CD8-positive, alpha-beta memory T cell (primary cell): ENCODE measurements around the gene MADCAM1. TPM values are rescaled to one million over a fixed set of nuclear protein-coding genes. Genes with fewer than 3 reads are reported as not detected.

Experiments used
- CTCF ChIA-PET: fragments of 350-600 bp; sonication (Branson Sonifier 250); formaldehyde crosslinking; loops from one replicate; lab custom pipeline; 2021; ENCODE audit warnings: antibody characterized with exemption; lab: Charles Lee
- POLR2A ChIA-PET: fragments of 350-600 bp; sonication (Branson Sonifier 250); formaldehyde crosslinking; loops from one replicate; lab custom pipeline; 2021; ENCODE audit warnings: antibody characterized with exemption; lab: Charles Lee
- DNase-seq, 5 donors: peaks; one replicate each; pipeline versions ENCODE4 v3.0.0 to v3.0.0-alpha.2; 2020 to 2022; ENCODE audit warnings: mixed read lengths in 1 of 5
- H3K27ac ChIP-seq: one replicate; pipeline ENCODE4 v1.7.0; 2013; ENCODE audit warnings: low read depth, mild to moderate bottlenecking, low read length, moderate library complexity
- H3K27me3 ChIP-seq: 2 replicates; pipeline ENCODE4 v1.7.0; 2013; ENCODE audit warnings: low read length, mild to moderate bottlenecking; ENCODE audit not compliant: insufficient read depth, poor library complexity, severe bottlenecking
- H3K36me3 ChIP-seq: 2 replicates; pipeline ENCODE4 v1.7.0; 2013; ENCODE audit warnings: mild to moderate bottlenecking, low read length, moderate library complexity; ENCODE audit not compliant: insufficient read depth
- H3K4me1 ChIP-seq: 2 replicates; pipeline ENCODE4 v1.7.0; 2013; ENCODE audit warnings: mild to moderate bottlenecking, low read length, moderate library complexity; ENCODE audit not compliant: insufficient read depth
- H3K4me3 ChIP-seq: 2 replicates; pipeline ENCODE4 v1.7.0; 2013; ENCODE audit warnings: mild to moderate bottlenecking, low read length
- H3K9me3 ChIP-seq: 2 replicates; pipeline ENCODE4 v1.7.0; 2013; ENCODE audit warnings: mild to moderate bottlenecking, low read length
- H3K27ac Mint-ChIP-seq, 8 donors: one replicate each; pipeline ENCODE4 v1.8.0; 2020 to 2021; ENCODE audit warnings: mixed read lengths in 8 of 8, mild to moderate bottlenecking in 6 of 8, inconsistent platforms in 3 of 8, moderate library complexity in 3 of 8
- H3K27me3 Mint-ChIP-seq, 2 donors: one replicate each; pipeline ENCODE4 v1.8.0; 2020 to 2021; ENCODE audit warnings: mixed read lengths in 2 of 2, mild to moderate bottlenecking in 1 of 2, moderate library complexity in 1 of 2
- H3K36me3 Mint-ChIP-seq, 3 donors: one replicate each; pipeline ENCODE4 v1.8.0; 2020 to 2021; ENCODE audit warnings: mixed read lengths in 3 of 3, inconsistent platforms in 1 of 3, mild to moderate bottlenecking in 1 of 3
- H3K4me1 Mint-ChIP-seq, 3 donors: one replicate each; pipeline ENCODE4 v1.8.0; 2020 to 2021; ENCODE audit warnings: mixed read lengths in 3 of 3, inconsistent platforms in 1 of 3, mild to moderate bottlenecking in 1 of 3
- H3K4me3 Mint-ChIP-seq, 7 donors: one replicate each; pipeline ENCODE4 v1.8.0; 2020 to 2021; ENCODE audit warnings: mixed read lengths in 7 of 7, mild to moderate bottlenecking in 6 of 7, moderate library complexity in 4 of 7, inconsistent platforms in 2 of 7
- H3K9me3 Mint-ChIP-seq, 5 donors: one replicate each; pipeline ENCODE4 v1.8.0; 2020 to 2022; ENCODE audit warnings: mixed read lengths in 5 of 5, mild to moderate bottlenecking in 3 of 5, moderate library complexity in 2 of 5, inconsistent platforms in 1 of 5
- polyA plus RNA-seq: library from polyadenylated mRNA; unstranded; fragments of 300-500 nt; fragmentation: Illumina TruSeq; gene quantifications from one replicate; pipeline ENCODE4 v1.2.3, GENCODE V29; 2021
- total RNA-seq, 2 experiments: library from RNA; stranded (reverse); gene quantifications; one replicate each; pipeline ENCODE4 v1.2.3, GENCODE V29; 2021

The MADCAM1 gene
- total and polyA plus RNA-seq, 3 experiments from 2014 or later, result 0.12 to 0.44 (median 0.33) TPM

DNA sequence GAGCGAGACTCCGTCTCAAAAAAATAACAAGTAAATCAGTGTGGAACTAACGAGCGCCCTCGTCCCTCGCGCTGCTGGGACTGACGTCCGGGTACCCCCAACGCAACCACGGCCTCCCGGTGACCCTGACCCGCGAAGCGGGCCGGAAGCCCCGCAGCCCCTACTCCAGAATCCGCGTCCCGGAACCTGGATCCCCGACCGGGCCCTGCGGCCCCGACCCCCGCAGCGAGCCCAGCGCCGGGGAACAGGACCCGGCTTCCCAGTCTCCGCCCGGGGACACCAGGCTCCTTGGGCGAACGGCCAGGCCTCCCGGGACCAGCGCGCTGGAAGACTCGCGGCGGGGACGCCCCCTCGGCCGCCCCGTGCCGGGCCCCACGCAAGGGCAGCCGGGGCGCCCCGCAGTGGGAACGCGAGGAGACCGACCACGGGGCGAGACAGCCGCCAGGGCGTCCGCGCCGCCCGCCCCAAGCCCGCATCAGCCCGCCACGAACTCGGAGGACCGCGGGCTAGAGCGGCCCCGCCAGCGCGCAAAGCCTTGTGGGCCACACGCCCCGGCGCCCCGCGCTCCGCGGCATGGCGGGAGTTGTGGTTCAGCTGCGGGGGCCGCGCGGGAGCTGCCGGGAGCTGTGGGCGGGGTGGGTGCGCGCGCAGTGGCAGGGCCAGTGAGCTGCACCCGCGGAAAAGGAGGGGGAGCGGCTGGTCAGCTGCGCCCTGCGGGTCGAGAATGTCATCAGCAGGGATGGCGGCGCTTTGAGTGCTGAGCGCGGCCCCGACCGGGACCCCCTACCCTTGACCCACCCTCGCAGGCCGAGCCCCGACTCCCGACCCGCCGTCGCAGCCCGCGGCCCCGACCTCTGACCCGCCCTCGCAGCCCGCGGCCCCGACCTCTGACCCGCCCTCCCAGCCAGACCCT lies 7.5 kb upstream of the MADCAM1 start:
- Mint-ChIP-seq H3K36me3 (no peaks in the 10 kb centered on the region), H3K4me1 (peaks cover 0 to 15% (median 5%) of the 10 kb centered on the region in 3 donors), H3K9me3 (no peaks in the 10 kb centered on the region), H3K27me3 (peaks cover 6 to 15% of the 10 kb centered on the region in 2 donors), H3K4me3 (peak overlapping the region; percentile 75 to 89 (median 80)), H3K27ac (peak overlapping the region in 5 of 8 donors; percentile 39 to 90 (median 47))
- H3K4me1 ChIP-seq, result peaks cover 4% of the 10 kb centered on the region
- DNase-seq, result peak; percentile 81 to 91 (median 90)
- CTCF ChIA-PET, result interaction anchor here (0.8 to 4.6 kb wide), 4 partner anchors 9 to 22 kb away, joined by 4 to 25 read pairs (median 8); no protein-coding TSS in a partner anchor
- H3K4me3 ChIP-seq, result peak overlapping the region; percentile 68
- H3K27me3 ChIP-seq, result no peaks in the 10 kb centered on the region
- POLR2A ChIA-PET, result interaction anchor here (0.5 to 2.3 kb wide), 4 partner anchors 18 to 83 kb away, joined by 3 to 26 read pairs (median 3); partner anchors contain the start of gene TPGS1
- no peaks in the 10 kb centered on the region for H3K9me3 ChIP-seq
- H3K36me3 ChIP-seq, result no peaks in the 10 kb centered on the region
- H3K27ac ChIP-seq, result peak overlapping the region; percentile 83

DNA sequence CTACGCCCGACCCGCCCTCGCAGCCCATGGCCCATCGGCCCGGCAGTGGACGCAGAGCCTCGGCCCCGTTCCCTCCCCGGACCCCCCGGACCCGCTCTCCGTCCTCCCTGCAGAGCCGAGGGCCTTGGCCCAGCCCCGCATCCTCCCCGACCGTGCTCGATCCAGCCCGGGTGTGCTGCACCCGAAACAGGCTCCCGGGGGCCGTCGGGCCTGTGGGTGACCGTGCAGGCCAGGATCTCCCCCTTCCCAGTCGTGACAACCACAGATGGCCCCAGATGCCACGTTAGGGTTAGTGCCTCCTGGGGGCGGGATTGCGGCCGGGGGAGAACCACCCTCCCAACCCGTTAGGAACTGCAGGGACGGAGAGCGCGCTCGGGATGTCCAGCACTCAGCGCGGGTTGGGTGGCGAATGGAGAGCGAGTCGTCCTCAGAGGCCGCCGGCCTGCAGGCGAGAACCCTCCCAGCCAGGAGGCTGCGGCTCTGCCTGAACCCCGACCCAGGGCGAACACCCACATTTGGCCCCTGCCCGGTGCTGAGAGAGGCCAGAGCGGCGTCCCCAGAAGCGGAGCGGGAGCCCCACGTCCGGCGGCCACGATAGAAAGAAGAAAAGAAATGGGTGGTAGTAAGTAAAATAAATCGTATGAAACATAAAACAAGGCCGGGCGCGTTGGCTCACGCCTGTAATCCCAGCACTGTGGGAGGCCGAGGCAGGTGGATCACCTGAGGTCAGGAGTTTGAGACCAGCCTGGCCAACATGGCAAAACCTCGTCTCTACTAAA lies 6.7 kb upstream of the MADCAM1 start:
- Histone ChIP-seq H3K4me1 (peaks cover 4% of the 10 kb centered on the region), H3K27me3 (no peaks in the 10 kb centered on the region), H3K27ac (peak overlapping the region; percentile 16), H3K4me3 (peak overlapping the region; percentile 68), H3K36me3 (no peaks in the 10 kb centered on the region), H3K9me3 (no peaks in the 10 kb centered on the region)
- Mint-ChIP-seq H3K27ac (peak overlapping the region in 3 of 8 donors; percentile 47 to 73 (median 47)), H3K36me3 (no peaks in the 10 kb centered on the region), H3K9me3 (no peaks in the 10 kb centered on the region), H3K27me3 (peaks cover 7 to 15% of the 10 kb centered on the region in 2 donors), H3K4me1 (peaks cover 0 to 16% (median 5%) of the 10 kb centered on the region in 3 donors), H3K4me3 (peak overlapping the region; percentile 68 to 89 (median 77))
- POLR2A ChIA-PET, result interaction anchor here (0.5 to 2.3 kb wide), 4 partner anchors 17 to 82 kb away, joined by 3 to 26 read pairs (median 3); partner anchors contain the start of gene TPGS1
- CTCF ChIA-PET, result interaction anchor here (0.8 to 4.6 kb wide), 6 partner anchors 8 to 21 kb away, joined by 3 to 25 read pairs (median 8); no protein-coding TSS in a partner anchor
- DNase-seq, result no peak

DNA sequence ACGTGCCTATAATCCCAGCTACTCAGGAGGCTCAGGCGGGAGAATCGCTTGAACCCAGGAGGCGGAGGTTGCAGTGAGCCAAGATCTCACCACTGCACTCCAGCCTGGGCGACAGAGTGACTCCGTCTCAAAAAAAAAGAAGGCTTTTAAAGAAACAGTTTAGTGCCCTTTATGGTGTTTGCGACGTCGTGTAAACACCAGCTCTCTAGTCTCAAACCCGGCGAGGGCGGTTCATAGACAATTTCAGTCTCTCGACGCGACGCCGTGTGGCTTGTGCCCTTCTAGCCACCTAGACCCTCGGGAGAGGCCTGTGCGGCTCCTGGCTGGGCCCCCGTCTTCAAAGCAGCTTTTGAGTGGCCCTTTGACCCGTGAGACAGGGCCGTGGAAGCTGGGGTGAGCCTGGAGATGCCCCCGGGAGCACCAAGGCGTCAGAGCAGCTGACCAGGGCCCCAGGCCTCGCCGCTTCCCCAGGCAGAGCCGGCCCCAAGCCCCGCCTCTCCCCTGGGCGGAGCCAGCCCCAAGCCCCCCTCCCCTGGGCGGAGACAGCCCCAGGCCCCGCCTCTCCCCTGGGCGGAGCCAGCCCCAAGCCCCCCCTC lies 5.0 kb upstream of the MADCAM1 start:
- no peaks in the 10 kb centered on the region for H3K36me3 Mint-ChIP-seq
- Histone ChIP-seq H3K27ac (no peak overlapping the region), H3K4me3 (no peak overlapping the region), H3K4me1 (peaks cover 4% of the 10 kb centered on the region), H3K27me3 (peaks cover 6% of the 10 kb centered on the region), H3K9me3 (no peaks in the 10 kb centered on the region), H3K36me3 (no peaks in the 10 kb centered on the region)
- ChIA-PET POLR2A (interaction anchor here (1.1 kb wide), 1 partner anchor 15 kb away, joined by 5 read pairs; no protein-coding TSS in a partner anchor), CTCF (interaction anchor here (1.3 to 3.5 kb wide), 2 partner anchors 13 to 15 kb away, joined by 3 to 15 read pairs; no protein-coding TSS in a partner anchor)
- H3K27ac Mint-ChIP-seq, result peak overlapping the region in 2 of 8 donors; percentile 26 to 74
- H3K4me1 Mint-ChIP-seq, result peaks cover 0 to 25% (median 5%) of the 10 kb centered on the region in 3 donors
- peak in 1 of 5 donors; percentile 17 for DNase-seq
- H3K9me3 Mint-ChIP-seq, result no peaks in the 10 kb centered on the region
- H3K4me3 Mint-ChIP-seq, result no peak overlapping the region
- H3K27me3 Mint-ChIP-seq, result peaks cover 8 to 9% of the 10 kb centered on the region in 2 donors

DNA sequence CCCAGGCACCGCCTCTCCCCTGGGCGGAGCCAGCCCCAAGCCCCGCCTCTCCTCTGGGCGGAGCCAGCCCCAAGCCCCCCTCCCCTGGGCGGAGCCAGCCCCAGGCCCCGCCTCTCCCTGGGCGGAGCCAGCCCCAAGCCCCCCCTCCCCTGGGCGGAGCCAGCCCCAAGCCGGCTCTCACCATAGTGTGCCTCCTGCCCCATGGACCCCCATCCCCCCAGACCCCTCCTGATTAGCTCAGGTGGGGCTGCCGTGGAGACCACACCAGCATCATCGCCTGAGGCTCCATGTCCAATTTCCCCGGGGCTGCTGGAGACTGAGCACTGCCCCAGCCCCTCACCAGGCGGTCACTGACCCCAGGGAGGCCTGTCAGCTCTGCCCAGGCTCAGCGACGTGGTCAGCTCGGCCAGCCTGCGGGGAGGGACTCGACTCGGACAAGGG lies 4.2 kb upstream of the MADCAM1 start:
- H3K4me1 Mint-ChIP-seq, result peaks cover 0 to 25% (median 5%) of the 10 kb centered on the region in 3 donors
- H3K27me3 Mint-ChIP-seq, result peaks cover 4 to 7% of the 10 kb centered on the region in 2 donors
- DNase-seq, result peak in 3 of 5 donors; percentile 38 to 63 (median 52)
- H3K9me3 ChIP-seq, result no peaks in the 10 kb centered on the region
- no peak overlapping the region for H3K4me3 Mint-ChIP-seq
- no peak overlapping the region for H3K4me3 ChIP-seq
- peaks cover 6% of the 10 kb centered on the region for H3K27me3 ChIP-seq
- H3K4me1 ChIP-seq, result peaks cover 4% of the 10 kb centered on the region
- ChIA-PET POLR2A (interaction anchor here (0.7 kb wide), 1 partner anchor 187 kb away, joined by 13 read pairs; no protein-coding TSS in a partner anchor), CTCF (interaction anchor here (0.7 to 3.5 kb wide), 2 partner anchors 14 to 23 kb away, joined by 3 to 15 read pairs; no protein-coding TSS in a partner anchor)
- H3K36me3 Mint-ChIP-seq, result no peaks in the 10 kb centered on the region
- no peaks in the 10 kb centered on the region for H3K36me3 ChIP-seq
- H3K27ac Mint-ChIP-seq, result no peak overlapping the region
- no peaks in the 10 kb centered on the region for H3K9me3 Mint-ChIP-seq
- no peak overlapping the region for H3K27ac ChIP-seq

DNA sequence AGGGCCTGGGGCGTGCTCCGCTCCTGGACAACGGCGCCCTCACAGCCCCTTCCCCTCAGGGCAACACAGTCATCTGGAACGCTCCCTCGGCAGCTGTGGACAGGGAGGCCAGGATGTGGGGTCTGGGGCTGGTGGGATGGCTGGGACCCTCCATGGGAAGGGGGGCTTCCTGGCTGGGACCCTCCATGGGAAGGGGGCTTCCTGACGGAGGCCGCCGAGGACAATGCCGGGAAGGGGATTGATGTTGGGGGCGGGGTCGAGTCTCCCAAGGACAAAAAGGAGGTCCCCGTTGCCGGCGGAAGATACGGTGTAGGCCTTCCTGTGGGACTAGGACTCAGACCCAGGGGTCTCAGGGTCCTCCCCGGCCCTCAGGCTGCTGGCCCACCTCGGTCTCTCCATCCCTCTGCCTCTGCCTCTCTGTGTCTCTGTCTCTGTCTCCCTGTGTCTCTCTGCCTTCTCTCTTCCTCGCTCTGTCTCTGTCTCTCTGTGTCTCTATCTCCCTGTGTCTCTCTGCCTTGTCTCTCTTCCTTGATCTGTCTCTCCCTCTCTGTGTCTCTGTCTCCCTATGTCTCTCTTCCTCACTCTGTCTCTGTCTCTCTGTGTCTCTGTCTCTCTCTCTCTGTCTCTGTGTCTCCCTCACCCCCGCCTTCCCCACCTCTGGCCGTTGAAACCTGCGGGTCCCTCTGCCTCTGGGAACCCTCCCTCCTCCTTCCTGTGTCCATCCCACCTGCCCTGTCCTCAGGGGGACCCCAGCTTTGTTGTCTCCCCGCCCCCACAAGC lies 2.7 kb upstream of the MADCAM1 start:
- Mint-ChIP-seq H3K4me3 (peak overlapping the region in 4 of 7 donors; percentile 13 to 67 (median 29)), H3K4me1 (peaks cover 0 to 27% (median 2%) of the 10 kb centered on the region in 3 donors)

DNA sequence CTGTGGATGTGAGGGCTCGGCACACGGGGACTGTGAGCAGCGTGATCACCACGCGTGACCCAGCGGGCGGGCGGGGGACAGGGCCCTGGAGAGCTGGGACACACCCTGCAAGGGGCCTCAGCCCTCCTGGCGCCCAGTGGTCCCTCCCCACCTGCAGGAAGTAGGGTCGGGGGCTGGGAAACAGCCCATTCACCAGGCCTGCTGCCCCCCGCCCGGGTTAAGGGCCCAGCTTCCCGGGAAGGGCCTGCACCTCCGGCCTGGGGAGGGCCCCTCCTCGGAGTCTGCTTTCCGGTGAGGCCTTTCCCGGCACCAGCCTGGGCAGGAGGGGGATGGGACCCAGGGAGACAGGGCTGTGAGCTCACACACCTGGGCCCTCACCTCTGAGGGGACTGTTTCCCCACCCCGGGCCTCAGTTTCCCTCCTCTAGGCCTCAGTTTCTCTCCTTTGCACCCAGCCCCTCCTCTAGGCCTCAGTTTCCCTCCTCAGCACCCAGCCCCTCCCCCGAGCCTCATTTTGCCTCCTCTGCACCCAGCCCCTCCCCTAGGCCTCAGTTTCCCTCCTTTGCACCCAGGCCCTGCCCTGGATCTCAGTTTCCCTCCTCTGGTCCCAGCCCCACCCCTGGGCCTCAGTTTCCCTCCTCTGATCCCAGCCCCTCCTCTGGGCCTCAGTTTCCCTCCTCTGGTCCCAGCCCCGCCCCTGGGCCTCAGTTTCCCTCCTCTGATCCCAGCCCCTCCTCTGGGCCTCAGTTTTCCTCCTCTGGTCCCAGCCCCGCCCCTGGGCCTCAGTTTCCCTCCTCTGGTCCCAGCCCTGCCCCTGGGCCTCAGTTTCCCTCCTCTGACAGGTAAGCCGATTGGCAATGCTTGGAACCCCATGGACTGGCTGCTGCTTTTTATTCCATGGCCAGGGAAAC lies 1.9 kb upstream of the MADCAM1 start:
- no peaks in the 10 kb centered on the region for H3K9me3 Mint-ChIP-seq
- POLR2A ChIA-PET, result no interaction called here
- peaks cover 16% of the 10 kb centered on the region for H3K27me3 ChIP-seq
- no peak for DNase-seq
- H3K4me1 Mint-ChIP-seq, result peaks cover 0 to 31% (median 3%) of the 10 kb centered on the region in 3 donors
- H3K4me3 ChIP-seq, result no peak overlapping the region
- H3K4me3 Mint-ChIP-seq, result no peak overlapping the region
- H3K27ac ChIP-seq, result no peak overlapping the region
- no peak overlapping the region for H3K27ac Mint-ChIP-seq
- no peaks in the 10 kb centered on the region for H3K9me3 ChIP-seq
- H3K27me3 Mint-ChIP-seq, result peaks cover 12% of the 10 kb centered on the region in 2 donors
- CTCF ChIA-PET, result interaction anchor here (1.2 to 1.5 kb wide), 3 partner anchors 12 to 16 kb away, joined by 3 to 12 read pairs (median 5); no protein-coding TSS in a partner anchor
- peaks cover 4% of the 10 kb centered on the region for H3K4me1 ChIP-seq
- no peaks in the 10 kb centered on the region for H3K36me3 ChIP-seq
- H3K36me3 Mint-ChIP-seq, result no peaks in the 10 kb centered on the region

More for the DNA sequence above, 2.7 kb upstream of the MADCAM1 start:
- Histone ChIP-seq H3K27me3 (peaks cover 12% of the 10 kb centered on the region), H3K4me1 (peaks cover 4% of the 10 kb centered on the region), H3K36me3 (no peaks in the 10 kb centered on the region), H3K27ac (no peak overlapping the region), H3K9me3 (no peaks in the 10 kb centered on the region), H3K4me3 (no peak overlapping the region)
- POLR2A ChIA-PET, result no interaction called here
- CTCF ChIA-PET, result interaction anchor here (1.3 to 3.5 kb wide), 2 partner anchors 13 kb away, joined by 3 to 15 read pairs; no protein-coding TSS in a partner anchor
- Mint-ChIP-seq H3K36me3 (no peaks in the 10 kb centered on the region), H3K9me3 (no peaks in the 10 kb centered on the region), H3K27ac (peak overlapping the region in 5 of 8 donors; percentile 70 to 86 (median 79)), H3K27me3 (peaks cover 7% of the 10 kb centered on the region in 2 donors)
- no peak for DNase-seq
